Activated T-helper 1 cell treated with anti-CD3 and anti-CD28 coated beads, Interleukin-2, amount 50 U/mL, for 16 hours (primary cell): ENCODE results near the gene SMPD3.

ENCODE experiments used
- DNase-seq, 2 donors: peaks; one replicate each; pipeline ENCODE4 v3.0.0-alpha.2; 2020; ENCODE audit warnings: low read depth in 1 of 2, low spot score in 1 of 2

The SMPD3 gene

DNA sequence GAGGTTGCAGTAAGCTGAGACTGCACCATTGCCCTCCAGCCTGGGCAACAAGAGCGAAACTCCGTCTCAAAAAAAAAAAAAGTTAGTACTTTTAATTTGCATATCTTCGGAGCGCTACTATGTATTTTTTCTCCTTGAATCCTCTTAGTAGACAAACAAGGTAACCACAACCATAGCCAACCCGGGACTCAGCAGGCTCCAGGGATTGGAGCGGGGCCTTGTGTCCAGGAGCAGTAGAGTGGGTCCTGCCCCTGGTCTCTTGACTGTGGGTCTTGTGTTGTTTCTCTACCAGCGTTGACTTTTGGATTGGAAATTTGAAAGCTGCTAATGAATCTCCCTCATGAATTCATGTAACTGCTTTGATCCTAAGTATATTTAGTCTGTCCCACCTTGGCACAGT is 105.2 kb downstream of the SMPD3 start:
- no peak for DNase-seq

DNA sequence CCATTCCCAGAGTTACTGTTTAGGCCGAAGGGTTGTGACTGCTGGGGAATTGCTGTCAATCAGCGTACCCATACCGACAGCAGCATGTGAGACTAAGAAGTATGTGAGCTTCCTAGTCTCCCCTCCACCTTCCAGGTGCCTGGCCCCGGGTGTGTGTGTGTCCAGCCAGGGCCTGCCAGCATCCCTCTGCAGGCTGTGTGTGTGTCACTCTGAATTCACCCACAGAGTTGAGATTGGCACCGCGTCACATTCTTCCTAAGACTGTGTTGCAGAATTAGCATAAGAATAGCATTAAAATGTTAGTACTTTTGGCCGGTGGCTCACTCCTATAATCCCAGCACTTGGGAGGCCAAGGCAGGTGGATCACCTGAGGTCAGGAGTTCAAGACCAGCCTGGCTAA is 105.7 kb downstream of the SMPD3 start:
- DNase-seq, result no peak

DNA sequence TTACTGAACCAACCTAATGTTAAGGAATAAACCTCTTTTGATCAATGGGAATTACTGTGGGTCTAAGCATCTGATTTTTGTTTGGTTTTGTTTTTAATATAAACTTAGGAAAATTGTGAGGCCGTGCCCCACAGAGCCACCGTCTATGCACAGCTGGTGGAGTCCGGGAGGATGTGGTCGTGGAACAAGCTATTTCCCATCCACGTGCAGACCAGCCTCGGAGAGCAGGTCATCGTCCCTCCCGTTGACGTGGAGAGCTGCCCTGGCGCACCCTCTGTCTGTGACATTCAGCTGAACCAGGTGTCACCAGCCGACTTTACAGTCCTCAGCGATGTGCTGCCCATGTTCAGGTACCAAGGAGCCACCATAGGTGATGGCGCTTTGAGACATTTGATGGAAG is 109.1 kb downstream of the SMPD3 start:
- no peak for DNase-seq

DNA sequence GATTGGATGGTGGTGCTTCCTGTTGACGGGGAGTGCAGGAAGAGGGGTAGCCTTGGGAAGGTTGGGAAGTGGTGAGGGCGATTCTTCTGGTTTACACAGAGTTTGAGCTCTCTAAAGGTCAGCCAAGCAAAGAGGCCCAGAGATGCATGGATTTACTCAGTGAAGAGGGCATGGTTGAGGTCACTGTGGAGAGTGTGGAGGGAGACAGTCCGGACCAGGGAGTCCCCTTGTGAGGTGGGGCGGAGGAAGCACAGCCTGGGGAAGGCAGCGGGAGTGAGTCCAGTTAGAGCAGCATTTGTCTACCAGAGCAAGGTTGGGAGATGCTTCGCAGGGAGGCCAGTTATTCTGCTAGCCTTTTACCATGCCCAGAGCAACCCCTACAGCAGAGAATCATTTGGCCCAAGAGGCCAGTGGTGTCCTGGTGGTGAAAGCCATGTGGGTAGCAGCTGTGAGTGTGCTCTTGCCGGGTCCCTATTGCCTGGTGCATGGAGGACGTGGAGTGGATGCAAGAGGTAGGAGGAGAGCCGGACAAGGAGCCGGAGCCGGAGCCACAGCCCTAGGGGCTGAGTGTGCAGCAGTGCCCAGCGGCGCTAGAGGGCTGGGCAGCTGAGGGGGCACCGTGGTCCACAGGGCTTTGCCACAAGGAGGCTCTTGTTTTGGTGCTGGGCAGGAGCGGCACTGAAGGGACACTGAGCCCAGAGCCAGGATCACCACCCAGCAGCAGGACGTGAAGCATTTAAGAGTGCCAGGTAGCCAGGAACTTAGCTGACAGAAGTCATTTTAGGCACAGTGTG is 109.8 kb downstream of the SMPD3 start:
- no peak for DNase-seq

DNA sequence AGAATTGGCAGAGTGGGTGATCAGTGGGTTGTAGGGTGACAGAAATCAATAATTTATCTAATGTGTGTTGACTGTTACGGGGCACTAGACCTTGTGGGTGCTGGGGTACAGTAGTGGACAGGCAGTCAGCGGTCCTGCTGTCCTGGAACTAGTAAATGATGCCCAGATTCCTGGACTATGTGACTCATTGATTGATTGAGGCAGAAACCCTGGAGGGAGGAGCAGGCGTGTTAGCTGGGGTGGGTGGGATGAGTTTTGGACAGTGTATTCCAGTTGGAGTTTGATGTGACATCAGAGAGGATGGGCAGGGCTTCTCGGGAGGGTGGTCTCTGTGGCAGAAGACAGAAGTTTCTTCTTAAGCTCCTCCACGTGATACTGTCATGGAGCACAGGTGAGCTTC is 113.1 kb downstream of the SMPD3 start:
- no peak for DNase-seq

DNA sequence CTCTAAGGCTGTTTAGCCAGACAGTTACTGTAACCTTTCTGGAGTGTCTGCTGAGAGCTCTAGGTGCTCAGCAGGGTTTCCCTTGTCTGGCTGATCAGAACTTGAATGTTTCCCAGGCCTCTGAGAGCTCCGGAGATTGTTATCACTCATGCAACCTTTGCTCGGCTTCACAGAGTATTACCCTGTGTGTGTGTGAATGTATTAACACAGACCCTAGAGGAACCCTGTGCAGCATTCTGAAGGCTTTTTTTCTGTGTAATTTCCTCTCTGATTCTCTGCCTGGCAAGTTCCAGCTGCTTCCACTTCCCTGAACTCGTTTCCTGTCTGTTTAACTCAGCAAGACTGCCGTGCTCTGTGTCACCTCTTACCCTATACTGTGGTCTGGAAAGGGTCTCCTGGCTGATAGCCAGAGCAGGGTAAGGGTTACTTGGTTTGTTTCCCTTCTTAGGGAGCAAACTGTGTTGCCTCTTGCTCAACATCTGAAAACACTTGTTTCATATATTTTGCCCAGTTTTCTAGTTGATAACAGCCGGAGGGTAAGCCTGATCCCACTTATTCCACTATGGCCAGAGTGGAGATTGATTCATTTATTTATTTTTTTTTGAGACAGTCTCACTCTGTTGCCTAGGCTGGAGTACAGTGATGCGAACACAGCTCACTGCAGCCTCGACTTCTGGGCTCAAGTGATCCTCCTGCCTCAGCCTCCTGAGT is 115.7 kb downstream of the SMPD3 start:
- DNase-seq, result no peak

DNA sequence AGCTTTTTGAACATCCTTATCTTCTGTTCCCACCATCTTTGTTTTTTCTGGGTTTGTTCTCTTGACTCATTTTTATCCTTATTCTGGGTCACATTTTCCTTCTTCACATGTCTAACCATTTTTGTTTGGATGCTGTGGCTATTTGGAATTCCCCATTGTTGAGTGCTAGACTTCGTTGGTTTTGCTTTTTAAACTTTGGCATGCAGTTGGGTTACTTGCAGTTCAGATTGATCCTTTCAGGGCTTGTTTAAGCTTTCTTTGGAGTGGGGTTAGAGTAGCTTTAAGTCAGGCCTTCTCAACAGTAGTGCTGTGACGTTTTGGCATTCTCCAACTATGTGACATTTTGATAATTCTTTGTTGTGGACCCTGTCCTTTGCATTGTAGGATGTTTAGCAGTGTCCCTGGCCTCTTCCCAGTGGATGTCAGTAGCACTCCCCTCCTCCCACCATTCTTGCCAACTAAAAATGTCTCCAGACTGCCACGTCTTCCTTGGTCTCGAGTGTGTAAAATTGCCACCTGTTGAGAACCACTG is 116.4 kb downstream of the SMPD3 start:
- DNase-seq, result no peak

DNA sequence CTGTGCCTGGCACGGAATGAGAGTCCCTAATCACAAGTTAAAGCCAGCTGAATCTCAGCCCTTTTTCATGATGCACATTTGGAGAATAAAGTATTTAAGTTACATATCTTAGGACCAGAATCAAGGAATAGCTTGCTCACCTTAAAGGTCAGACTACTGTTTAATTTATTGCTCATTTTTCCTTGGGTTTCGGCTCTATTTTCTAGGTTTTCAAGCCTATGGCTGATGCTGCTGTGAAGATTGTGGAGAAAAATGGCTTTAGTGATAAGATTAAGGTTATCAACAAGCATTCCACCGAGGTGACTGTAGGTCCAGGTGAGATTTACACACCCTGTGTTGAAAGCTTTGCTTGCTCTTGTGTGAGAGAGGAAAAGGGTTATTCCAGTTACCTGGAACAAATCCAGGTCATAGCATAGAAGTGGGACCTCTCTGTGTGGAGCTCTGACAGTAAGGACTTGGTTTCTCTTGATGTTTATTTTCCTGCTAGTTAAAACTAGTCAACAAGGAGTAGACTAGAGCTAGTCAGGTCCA is 119.4 kb downstream of the SMPD3 start:
- no peak for DNase-seq

DNA sequence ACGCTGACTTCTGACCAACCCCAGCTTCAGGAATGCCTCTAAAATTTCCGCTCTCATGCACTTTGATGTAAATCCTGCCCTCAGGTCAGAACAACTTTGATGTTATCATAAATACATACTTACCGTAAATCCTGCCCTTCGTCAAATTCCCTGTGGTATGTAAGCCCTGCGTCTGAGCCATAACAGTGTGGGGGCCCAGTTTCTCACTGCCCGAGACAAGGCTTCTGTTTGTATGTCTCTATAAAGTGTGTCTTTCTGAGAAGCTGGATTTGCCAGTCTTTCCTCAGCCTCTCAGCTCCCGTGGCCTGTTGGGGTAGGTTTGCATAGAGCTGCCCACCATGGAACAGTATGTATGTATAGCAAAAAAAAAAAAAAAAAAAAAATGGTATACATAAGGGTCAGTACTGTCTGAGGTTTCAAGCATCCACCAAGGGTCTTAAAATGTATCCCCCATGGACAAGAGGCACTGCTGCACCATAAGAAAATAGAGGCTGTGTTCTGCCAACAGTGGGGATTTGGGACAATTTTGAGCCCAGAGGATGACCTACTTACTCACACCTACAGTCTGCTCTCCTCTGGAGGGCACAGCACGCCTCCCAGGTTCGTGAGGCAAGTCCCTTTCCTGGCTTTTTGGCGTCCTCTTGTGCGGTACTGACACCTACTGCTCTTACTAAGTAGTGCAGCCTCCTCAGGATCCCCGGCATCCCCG is 120.0 kb downstream of the SMPD3 start:
- peak; percentile 58 to 62 for DNase-seq

DNA sequence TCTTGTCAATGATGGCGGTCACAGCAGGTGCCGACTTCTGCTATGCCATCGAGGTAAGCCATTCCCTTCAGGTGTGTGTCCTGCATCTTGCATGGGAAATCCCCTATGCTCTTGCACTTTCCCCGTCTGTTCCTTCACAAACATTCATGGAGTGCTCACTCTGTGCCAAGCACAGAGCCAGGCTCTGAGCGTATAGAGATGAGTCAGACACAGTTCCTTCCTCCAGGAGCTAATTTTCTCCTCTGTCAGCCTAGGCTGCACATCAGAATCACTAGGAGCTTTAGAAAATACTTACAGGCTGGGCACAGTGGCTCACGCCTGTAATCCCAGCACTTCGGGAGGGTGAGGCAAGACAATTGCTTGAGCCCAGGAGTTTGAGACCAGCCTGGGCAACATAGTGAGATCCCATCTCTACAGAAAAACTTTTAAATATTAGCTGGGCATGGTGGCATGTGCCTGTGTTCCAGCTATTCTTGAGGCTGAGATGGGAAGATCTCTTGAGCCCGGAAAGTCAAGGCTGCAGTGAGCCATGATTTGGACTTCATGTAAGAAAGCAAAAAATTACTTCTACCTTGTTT is 123.4 kb downstream of the SMPD3 start:
- DNase-seq, result no peak

DNA sequence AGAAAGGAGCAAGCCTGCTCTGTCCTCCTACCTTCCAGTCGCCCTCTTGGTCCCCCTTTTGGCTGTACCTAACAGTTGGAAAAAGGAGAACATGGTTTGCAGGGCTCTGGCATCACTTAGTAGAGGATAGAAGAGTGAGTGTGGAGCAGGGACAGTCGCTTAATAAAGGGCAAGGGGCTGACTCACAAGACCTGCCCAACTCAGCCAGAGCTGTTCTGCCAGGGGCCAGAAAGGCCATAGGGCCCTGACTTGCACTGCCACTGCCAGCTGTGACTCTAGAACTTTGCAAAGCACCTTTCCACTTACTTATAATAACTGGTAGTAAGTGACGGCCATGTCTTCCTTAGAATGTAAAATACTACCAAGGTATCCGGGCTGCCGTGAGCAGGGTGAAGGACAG is 124.0 kb downstream of the SMPD3 start:
- DNase-seq, result no peak

DNA sequence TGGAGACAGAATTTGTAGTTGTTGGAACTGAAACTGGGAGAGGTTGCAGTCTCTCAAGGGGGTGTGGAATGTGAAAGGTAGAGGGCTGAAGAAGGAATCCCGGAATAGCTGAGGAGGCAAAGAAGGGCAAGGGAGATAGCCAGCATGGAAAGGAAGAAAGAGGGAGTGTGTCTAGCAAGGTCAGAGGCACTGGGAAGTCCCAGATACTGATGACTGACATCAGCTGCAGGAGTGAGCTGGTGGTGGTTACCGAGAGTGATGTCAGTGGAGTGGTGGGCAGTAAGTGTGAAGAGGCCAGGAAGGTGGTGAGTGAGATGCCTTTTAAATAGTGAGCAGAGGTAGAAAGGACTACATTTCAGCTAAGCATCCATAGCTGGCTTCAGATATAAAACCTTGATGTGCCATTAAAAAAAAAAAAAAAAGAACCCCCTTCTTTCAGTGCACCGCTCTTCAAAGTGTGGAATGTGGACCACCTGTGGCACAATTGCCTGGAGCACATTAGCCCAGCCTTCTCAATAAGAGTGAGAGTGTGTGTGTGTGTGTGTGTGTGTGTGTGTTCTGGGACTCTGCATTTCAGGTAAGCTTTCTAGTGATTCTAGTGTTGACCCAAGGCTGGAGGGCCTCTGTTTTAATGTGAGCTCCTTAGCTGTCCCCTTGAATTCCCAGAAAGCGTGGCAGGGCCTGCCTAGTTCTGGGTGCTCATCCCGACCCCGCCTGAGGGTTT is 129.0 kb downstream of the SMPD3 start:
- peak in 1 of 2 donors; percentile 11 for DNase-seq

DNA sequence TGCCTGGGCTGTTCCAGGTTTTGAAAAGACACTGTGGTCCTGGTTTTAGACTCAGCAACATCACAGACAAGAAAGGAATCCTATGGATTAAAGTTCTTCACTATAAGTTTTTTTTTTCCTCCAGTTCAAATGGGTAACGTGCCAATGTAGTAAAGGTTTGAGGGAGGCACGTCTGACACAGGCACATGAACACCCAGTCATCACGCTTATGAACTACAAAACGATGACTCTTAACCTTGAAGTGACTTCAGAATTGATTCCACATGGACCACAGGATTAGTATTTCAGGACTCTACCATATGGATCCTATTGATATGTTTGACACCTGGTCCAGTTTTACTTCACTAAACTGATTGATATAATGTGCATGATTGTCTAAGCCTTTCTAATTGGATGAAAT is 135.2 kb downstream of the SMPD3 start:
- no peak for DNase-seq

DNA sequence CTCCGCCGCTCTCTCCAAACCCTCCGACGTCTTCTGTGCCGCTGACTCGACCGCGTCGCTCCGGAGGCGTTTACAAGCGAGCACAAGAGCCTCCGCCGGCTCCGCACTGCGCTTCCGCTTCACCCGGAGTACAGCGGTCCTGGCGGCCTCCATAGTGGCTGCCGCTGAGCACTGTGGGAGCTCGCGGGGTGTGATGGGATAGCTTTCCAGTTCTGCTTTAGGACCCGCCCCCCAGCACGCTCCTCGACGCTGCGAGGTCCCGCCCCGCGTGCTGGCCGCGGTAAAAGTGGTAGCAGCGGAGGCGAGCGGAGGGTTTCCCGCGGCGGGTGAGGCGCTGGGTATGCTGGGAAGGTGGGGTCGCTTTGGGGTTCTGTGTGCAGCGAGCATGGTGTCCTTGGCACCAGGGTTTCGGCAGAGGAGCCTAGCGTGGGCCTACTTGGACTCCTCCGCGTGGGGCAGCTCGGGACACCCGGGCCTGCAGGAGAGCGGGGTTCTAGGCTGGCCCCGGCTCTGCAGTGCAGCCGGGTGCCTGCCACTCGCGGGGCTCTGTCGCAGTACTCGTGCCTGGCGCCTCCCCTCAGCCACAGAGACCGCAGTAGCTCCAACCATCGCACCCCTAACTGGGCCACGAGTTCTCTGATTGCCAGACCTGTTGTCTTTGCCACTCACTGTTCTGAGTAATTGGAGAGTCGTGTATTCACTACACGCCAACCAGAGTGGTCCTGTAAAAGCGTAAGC is 137.4 kb downstream of the SMPD3 start, which contains the start of the genes PRMT7 and SLC7A6OS:
Gene PRMT7 (plus strand): TSS at position 246 of the 738 bp plus-strand sequence. CDS start 4,961 bp downstream, outside the sequence.
Gene SLC7A6OS (minus strand): TSS at position 173 of the 738 bp plus-strand sequence. CDS start 20 bp downstream, at position 153.
- peak; percentile 80 to 84 for DNase-seq

DNA sequence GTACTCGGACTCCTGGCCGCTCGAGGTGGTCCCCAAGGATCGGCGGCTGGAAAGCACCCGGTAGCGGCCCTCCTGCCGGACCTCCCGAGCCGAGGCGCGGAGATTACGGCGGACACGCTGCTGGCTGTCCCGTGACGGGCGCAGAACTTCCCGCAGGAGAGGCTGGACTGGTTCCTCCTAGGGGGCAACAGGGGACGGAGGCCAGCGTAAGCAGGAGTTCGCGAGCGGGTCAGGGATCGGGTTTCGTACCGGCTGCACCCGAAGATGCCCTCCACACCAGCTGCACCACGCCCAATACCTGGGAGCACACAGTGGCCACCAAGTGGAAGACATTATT is 137.9 kb downstream of the SMPD3 start:
- no peak for DNase-seq

DNA sequence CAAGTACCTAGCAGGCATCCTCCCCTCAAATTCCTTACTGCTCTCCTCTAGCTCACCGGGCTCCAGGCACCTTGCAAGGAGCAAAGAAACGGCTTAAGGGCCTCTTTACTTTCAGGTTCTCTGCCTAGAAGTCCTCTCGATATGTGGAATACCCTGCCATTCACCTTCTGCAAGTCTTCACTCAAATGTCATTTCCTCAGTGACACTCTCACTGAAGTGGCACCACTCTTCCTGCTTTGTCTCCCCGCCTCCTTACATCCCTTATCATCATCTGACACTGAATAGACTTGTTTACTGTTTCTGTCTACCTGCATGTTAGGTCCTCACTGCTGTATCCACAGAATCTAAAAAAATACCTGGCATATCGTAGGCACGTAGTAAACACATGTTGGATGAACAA is 138.5 kb downstream of the SMPD3 start:
- no peak for DNase-seq
